ENCODE results near the gene EDA.

- no peak for TF ChIP-seq CTCF (IDR thresholded peaks at IDR 0.05)
- TF ChIP-seq POLR2A (IDR thresholded peaks at IDR 0.05): no peak
Observed at GRCh38 chrX:69603566-69604194, 12.2 kb upstream of the EDA start.
